PFSK-1 (cell line): ENCODE measurements around the gene S100A16.

Source experiments
- REST ChIP-seq, 2 experiments: IDR thresholded peaks; 2 replicates each; pipeline versions ENCODE4 v1.6.1 to v1.8.0; 2011 to 2012; ENCODE audit warnings: low read depth in 2 of 2, low read length in 2 of 2, control low read depth in 1 of 2, inconsistent platforms in 1 of 2, mild to moderate bottlenecking in 1 of 2, moderate library complexity in 1 of 2; ENCODE audit not compliant: insufficient read depth in 1 of 2
- SIN3A ChIP-seq: IDR thresholded peaks from 2 replicates; pipeline ENCODE4 v1.6.1; 2012; ENCODE audit warnings: mild to moderate bottlenecking, low read length, moderate library complexity, borderline replicate concordance; ENCODE audit not compliant: insufficient read depth
- TAF1 ChIP-seq: IDR thresholded peaks from 2 replicates; pipeline ENCODE4 v1.6.1; 2012; ENCODE audit warnings: low read length, control low read depth, borderline replicate concordance; ENCODE audit not compliant: insufficient read depth

GRCh38 chr1:153599847-153600246, 13.1 kb downstream of the S100A16 start:
- TF ChIP-seq TAF1 (no peak), REST (IDR thresholded peaks at IDR 0.05; ENCODE audit: insufficient read depth in 1 of 2, low read depth in 2 of 2, low read length in 2 of 2) (no peak), SIN3A (no peak)
